Keratinocyte (primary cell): ENCODE data around the gene CCDC8.

ENCODE experiments used
- EZH2 ChIP-seq: IDR thresholded peaks from one replicate; pipeline ENCODE4 v1.6.1; 2012; ENCODE audit warnings: inconsistent platforms, mild to moderate bottlenecking, low read length, moderate library complexity
- TF ChIP-seq, protein P1 (sequence below), 3 experiments: IDR thresholded peaks in 1 of 3; conservative IDR thresholded peaks in 1 of 3; optimal IDR thresholded peaks in 1 of 3; 2 replicates in 2 of 3; 3 replicates in 1 of 3; pipeline versions ENCODE3 to v1.5.1; 2011; ENCODE audit warnings: low read length in 3 of 3, mild to moderate bottlenecking in 3 of 3, moderate library complexity in 2 of 3, control low read depth in 1 of 3, inconsistent platforms in 1 of 3; ENCODE audit not compliant: insufficient read depth in 2 of 3; ENCODE audit errors: extremely low read depth in 1 of 3

DNA sequence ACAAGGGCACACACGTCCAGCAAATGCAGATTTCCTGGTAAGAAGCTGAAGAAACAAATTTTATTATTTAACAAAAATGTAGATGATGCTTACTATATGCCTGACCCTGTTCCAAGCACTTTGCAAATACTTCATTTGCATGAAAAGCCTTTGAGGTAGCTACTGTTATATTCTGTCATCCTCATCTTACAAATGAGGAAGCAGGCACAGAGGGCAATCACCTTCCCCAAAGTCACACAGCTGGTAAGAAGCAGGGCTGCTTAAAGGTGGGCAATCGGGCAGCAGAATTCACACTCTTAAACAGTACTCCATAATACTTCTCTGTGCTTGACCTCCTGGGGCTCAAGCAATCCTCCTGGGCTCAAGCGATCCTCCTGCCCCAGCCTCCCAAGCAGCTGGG lies 33.6 kb upstream of the CCDC8 start:
- TF ChIP-seq, protein P1, sequence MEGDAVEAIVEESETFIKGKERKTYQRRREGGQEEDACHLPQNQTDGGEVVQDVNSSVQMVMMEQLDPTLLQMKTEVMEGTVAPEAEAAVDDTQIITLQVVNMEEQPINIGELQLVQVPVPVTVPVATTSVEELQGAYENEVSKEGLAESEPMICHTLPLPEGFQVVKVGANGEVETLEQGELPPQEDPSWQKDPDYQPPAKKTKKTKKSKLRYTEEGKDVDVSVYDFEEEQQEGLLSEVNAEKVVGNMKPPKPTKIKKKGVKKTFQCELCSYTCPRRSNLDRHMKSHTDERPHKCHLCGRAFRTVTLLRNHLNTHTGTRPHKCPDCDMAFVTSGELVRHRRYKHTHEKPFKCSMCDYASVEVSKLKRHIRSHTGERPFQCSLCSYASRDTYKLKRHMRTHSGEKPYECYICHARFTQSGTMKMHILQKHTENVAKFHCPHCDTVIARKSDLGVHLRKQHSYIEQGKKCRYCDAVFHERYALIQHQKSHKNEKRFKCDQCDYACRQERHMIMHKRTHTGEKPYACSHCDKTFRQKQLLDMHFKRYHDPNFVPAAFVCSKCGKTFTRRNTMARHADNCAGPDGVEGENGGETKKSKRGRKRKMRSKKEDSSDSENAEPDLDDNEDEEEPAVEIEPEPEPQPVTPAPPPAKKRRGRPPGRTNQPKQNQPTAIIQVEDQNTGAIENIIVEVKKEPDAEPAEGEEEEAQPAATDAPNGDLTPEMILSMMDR (optimal IDR thresholded peaks at IDR 0.05 in 1 of 3, IDR thresholded peaks at IDR 0.05 in 1 of 3, conservative IDR thresholded peaks at IDR 0.05 in 1 of 3; ENCODE audit: extremely low read depth in 1 of 3, insufficient read depth in 2 of 3, low read length in 3 of 3): no peak
- TF ChIP-seq EZH2: no peak
